Nephron (organoid): ENCODE data around the gene GPSM3.
"Not testable (repeated sequence)": the region's sequence is repeated elsewhere in the genome, so short reads cannot be mapped to it uniquely, and the experiment has no call there.

Experiments used
- H3K27ac Mint-ChIP-seq, 3 experiments: 2 replicates each; pipeline ENCODE4 v1.8.0; 2020; ENCODE audit warnings: mixed read lengths in 3 of 3, mild to moderate bottlenecking in 2 of 3, moderate library complexity in 1 of 3
- H3K27me3 Mint-ChIP-seq: 2 replicates; pipeline ENCODE4 v1.8.0; 2021; ENCODE audit warnings: low read depth, mild to moderate bottlenecking, moderate library complexity, mixed read lengths
- H3K36me3 Mint-ChIP-seq: 2 replicates; pipeline ENCODE4 v1.8.0; 2020; ENCODE audit warnings: low read depth, mixed read lengths
- H3K4me1 Mint-ChIP-seq: 2 replicates; pipeline ENCODE4 v1.8.0; 2020; ENCODE audit warnings: mixed read lengths
- H3K4me3 Mint-ChIP-seq, 3 experiments: 2 replicates each; pipeline ENCODE4 v1.8.0; 2020; ENCODE audit warnings: mild to moderate bottlenecking in 3 of 3, mixed read lengths in 3 of 3, moderate library complexity in 2 of 3
- H3K9me3 Mint-ChIP-seq: 2 replicates; pipeline ENCODE4 v1.8.0; 2020; ENCODE audit warnings: mixed read lengths
- TF ChIP-seq, protein P1 (sequence below), 3 experiments: fragments of 200-600 bp; sonication (generic); IDR thresholded peaks; one replicate each; pipeline ENCODE4 v1.5.0; 2021; ENCODE audit warnings: antibody characterized with exemption in 3 of 3; ENCODE audit not compliant: unreplicated experiment in 3 of 3

The GPSM3 gene

DNA sequence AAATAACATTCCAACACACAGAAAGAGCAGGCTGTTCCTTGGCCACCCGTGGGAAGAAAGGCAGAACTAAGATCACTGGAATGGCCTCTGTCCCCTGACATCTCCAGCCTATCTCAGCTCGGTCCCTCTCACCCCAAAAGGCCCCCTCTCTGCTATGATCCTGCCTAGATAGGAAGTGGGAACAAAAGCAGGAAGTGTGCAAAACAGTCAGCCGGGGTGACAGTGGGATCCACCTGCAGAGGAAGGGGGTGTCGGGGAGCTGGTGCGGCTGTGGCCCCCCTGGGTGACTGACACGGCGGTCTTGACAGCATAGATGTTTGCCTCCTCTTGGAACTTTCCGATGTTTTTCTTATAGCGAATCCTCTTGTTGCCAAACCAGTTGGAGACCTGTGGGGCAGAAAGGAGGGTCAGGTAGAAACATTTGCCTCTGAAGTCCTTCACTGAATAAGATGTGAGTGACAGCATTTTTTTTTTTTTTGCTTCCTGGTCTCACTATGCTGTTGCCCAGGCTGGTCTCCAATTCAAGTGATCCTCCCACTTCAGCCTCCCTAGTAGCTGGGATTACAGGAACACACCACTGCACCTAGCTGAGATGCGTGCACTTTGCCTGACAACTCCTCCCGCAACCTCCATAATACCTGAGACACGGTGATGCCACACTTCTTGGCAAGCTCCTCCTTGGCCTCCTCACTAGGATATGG lies 5.3 kb downstream of the GPSM3 start:
- no peaks in the 10 kb centered on the region for H3K27me3 Mint-ChIP-seq
- TF ChIP-seq, protein P1, sequence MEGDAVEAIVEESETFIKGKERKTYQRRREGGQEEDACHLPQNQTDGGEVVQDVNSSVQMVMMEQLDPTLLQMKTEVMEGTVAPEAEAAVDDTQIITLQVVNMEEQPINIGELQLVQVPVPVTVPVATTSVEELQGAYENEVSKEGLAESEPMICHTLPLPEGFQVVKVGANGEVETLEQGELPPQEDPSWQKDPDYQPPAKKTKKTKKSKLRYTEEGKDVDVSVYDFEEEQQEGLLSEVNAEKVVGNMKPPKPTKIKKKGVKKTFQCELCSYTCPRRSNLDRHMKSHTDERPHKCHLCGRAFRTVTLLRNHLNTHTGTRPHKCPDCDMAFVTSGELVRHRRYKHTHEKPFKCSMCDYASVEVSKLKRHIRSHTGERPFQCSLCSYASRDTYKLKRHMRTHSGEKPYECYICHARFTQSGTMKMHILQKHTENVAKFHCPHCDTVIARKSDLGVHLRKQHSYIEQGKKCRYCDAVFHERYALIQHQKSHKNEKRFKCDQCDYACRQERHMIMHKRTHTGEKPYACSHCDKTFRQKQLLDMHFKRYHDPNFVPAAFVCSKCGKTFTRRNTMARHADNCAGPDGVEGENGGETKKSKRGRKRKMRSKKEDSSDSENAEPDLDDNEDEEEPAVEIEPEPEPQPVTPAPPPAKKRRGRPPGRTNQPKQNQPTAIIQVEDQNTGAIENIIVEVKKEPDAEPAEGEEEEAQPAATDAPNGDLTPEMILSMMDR (IDR thresholded peaks at IDR 0.05; ENCODE audit: unreplicated experiment in 3 of 3), result no peak

GRCh38 chr6:32186151-32186840 lies 6.1 kb downstream of the GPSM3 start:
- H3K36me3 Mint-ChIP-seq, result peaks cover 28% of the 10 kb centered on the region
- H3K27ac Mint-ChIP-seq, result peak overlapping the region; percentile 91 to 100 (median 99)
- peaks cover 47% of the 10 kb centered on the region for H3K4me1 Mint-ChIP-seq
- H3K27me3 Mint-ChIP-seq, H3K9me3 Mint-ChIP-seq: not testable (repeated sequence)
- H3K4me3 Mint-ChIP-seq, result peak overlapping the region; percentile 83 to 99 (median 98)

More for the DNA sequence above, 5.3 kb downstream of the GPSM3 start:
- Mint-ChIP-seq H3K4me3 (peak overlapping the region; percentile 83 to 99 (median 98)), H3K9me3 (no peaks in the 10 kb centered on the region), H3K36me3 (peaks cover 24% of the 10 kb centered on the region), H3K27ac (peak overlapping the region; percentile 91 to 100 (median 99)), H3K4me1 (peaks cover 50% of the 10 kb centered on the region)

DNA sequence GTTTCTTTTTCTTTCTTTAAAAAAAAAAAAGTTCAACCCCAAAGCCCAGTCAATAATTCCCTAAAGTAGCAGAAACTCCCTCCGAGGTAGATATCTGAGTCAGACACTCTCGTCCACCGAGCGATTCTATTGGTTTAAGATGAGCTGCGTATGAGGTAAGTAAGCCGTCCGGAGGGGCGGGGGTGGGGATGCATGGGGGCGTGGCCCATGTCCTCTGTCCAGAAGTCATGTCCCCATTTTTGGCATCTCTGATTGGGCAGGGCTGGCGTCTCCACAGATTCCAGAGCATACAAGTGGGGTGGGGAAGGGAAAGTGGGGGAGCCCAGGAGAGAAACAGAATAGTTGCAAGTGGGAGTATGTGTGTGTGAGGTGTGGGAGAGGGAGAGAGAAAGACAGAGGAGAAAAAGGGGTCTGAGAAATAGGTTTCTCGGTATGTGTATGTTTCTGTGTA lies 6.7 kb downstream of the GPSM3 start:
- peaks cover 43% of the 10 kb centered on the region for H3K4me1 Mint-ChIP-seq
- H3K4me3 Mint-ChIP-seq, result peak overlapping the region; percentile 76 to 99 (median 98)
- H3K27me3 Mint-ChIP-seq, H3K9me3 Mint-ChIP-seq: not testable (repeated sequence)
- H3K36me3 Mint-ChIP-seq, result peaks cover 33% of the 10 kb centered on the region
- peak overlapping the region; percentile 84 to 100 (median 99) for H3K27ac Mint-ChIP-seq

DNA sequence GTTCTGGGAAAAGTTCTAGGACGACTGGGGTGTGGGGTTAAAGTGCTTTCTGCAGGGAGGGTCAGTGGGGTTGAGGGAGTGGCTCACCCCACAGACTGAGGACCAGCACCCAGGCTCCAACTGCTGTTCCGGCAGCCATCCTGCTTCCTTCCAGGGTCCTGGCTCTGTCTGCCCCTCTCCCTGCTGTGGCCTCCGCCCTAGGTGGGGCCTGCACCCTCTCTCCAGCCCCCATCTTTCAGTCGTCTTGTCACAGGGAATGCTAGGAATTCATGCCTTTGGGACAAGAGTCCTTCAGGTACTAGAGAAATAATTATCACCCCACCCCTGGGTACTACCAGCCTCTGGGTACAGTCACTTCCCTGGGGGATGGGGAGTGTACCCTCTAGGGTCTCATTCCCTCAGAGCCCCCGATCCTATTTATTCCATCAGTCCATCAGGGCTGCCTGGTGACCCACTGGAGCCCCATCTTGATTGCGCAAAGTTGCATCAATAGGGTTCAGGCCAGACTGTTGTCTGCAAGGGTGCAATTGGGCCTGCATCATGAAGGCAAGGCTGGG lies 8.3 kb downstream of the GPSM3 start, which contains the start of gene AGER:
TSS of gene AGER (minus strand) at position 170 of the 557 bp plus-strand sequence. CDS start at position 139, 31 bp downstream.
- TF ChIP-seq, protein P1 (IDR thresholded peaks at IDR 0.05; ENCODE audit: unreplicated experiment in 3 of 3), result no peak
- Mint-ChIP-seq H3K36me3 (peaks cover 41% of the 10 kb centered on the region), H3K4me1 (peaks cover 50% of the 10 kb centered on the region), H3K9me3 (no peaks in the 10 kb centered on the region), H3K27me3 (no peaks in the 10 kb centered on the region), H3K27ac (peak within 1 kb of the TSS in 2 of 3 experiments; percentile 48 to 49), H3K4me3 (no peak within 1 kb of the TSS)

DNA sequence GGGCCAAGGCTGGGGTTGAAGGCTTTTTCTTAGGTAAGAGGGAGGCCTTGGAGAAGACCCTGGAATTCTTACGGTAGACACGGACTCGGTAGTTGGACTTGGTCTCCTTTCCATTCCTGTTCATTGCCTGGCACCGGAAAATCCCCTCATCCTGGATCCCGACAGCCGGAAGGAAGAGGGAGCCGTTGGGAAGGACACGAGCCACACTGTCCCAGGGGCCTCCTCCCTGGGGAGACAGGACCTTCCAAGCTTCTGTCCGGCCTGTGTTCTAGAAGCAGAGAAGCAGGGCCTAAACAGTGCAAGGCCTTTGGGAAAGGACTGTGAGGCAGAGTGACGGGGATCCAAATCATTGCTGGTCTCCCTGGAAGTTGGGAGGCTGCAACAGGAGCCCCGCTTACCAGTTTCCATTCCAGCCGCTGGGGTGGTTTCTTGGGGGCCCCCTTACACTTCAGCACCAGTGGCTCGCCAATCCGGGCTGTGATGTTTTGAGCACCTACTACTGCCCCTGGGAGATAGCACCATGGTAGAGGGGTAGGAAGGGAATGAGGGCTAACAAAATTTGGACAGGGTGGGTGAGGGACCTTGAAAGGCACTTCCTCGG lies 8.9 kb downstream of the GPSM3 start:
- H3K9me3 Mint-ChIP-seq, result no peaks in the 10 kb centered on the region
- peak overlapping the region in 2 of 3 experiments; percentile 48 to 49 for H3K27ac Mint-ChIP-seq
- peaks cover 46% of the 10 kb centered on the region for H3K36me3 Mint-ChIP-seq
- H3K4me1 Mint-ChIP-seq, result peaks cover 51% of the 10 kb centered on the region
- H3K27me3 Mint-ChIP-seq, result no peaks in the 10 kb centered on the region
- no peak overlapping the region for H3K4me3 Mint-ChIP-seq
- TF ChIP-seq, protein P1 (IDR thresholded peaks at IDR 0.05; ENCODE audit: unreplicated experiment in 3 of 3), result no peak

DNA sequence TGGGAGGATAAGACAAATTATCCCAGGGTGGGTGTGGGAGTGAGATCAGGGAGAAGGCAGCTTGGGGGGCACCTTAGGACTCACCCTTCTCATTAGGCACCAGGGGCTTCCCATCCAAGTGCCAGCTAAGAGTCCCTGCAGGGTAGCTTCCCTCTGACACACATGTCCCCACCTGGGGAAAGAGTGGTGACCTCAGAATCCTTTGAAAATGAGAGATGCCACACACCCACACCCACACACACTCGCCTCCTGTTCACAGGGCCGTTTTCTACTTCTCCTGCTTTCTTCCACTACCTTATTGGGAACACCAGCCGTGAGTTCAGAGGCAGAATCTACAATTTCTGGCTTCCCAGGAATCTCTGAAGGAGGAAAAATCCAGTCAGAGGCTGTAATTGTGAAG lies 9.4 kb downstream of the GPSM3 start:
- TF ChIP-seq, protein P1 (IDR thresholded peaks at IDR 0.05; ENCODE audit: unreplicated experiment in 3 of 3), result no peak
- H3K27me3 Mint-ChIP-seq, result no peaks in the 10 kb centered on the region
- peaks cover 46% of the 10 kb centered on the region for H3K36me3 Mint-ChIP-seq

More for the DNA sequence above, 9.4 kb downstream of the GPSM3 start:
- Mint-ChIP-seq H3K4me3 (no peak overlapping the region), H3K27ac (peak overlapping the region in 2 of 3 experiments; percentile 48 to 49), H3K4me1 (peaks cover 48% of the 10 kb centered on the region), H3K9me3 (no peaks in the 10 kb centered on the region)
